GM12878 (cell line): ENCODE results near the gene CHKA. TPM values are rescaled to one million over a fixed set of nuclear protein-coding genes. Genes with fewer than 3 reads are reported as not detected.

Experiments
- ATF2 ChIP-seq: IDR thresholded peaks from 2 replicates; pipeline ENCODE4 v1.6.1; 2012; ENCODE audit warnings: low read length, inconsistent platforms
- CHD1 ChIP-seq: IDR thresholded peaks from 2 replicates; pipeline ENCODE4 v1.6.1; 2012; ENCODE audit warnings: low read depth, low read length, improper control_type of control experiment
- CHD4 ChIP-seq: fragments of 200-600 bp; sonication (generic); IDR thresholded peaks from 2 replicates; pipeline ENCODE4 v1.6.1; 2016; ENCODE audit warnings: mild to moderate bottlenecking
- CREM ChIP-seq: IDR thresholded peaks from 2 replicates; pipeline ENCODE4 v1.6.1; 2014; ENCODE audit warnings: antibody characterized with exemption, low read depth
- CTCF ChIP-seq, 3 experiments: IDR thresholded peaks in 2 of 3; conservative IDR thresholded peaks in 1 of 3; 2 replicates each; pipeline ENCODE4 v1.5.1; 2011; ENCODE audit warnings: low read depth in 3 of 3, low read length in 3 of 3, mild to moderate bottlenecking in 3 of 3, control low read depth in 2 of 3, moderate library complexity in 2 of 3, inconsistent platforms in 1 of 3, mixed read lengths in 1 of 3; ENCODE audit not compliant: control insufficient read depth in 2 of 3, insufficient read depth in 1 of 3; ENCODE audit errors: extremely low read depth in 1 of 3
- DPF2 ChIP-seq: fragments of 450-650 bp; IDR thresholded peaks from 2 replicates; pipeline ENCODE4 v1.6.1; 2017; ENCODE audit warnings: mild to moderate bottlenecking
- EED ChIP-seq: sonication (generic); IDR thresholded peaks from 2 replicates; pipeline ENCODE4 v1.6.1; 2016; ENCODE audit warnings: antibody characterized with exemption, low read depth
- EGR1 ChIP-seq, 2 experiments: IDR thresholded peaks; 1 replicate in 1 of 2; 2 replicates in 1 of 2; pipeline ENCODE4 v1.6.1; 2011 to 2012; ENCODE audit warnings: low read depth in 2 of 2, low read length in 2 of 2, borderline replicate concordance in 1 of 2, mild to moderate bottlenecking in 1 of 2, moderate library complexity in 1 of 2
- JUNB ChIP-seq: IDR thresholded peaks from 2 replicates; pipeline ENCODE4 v1.6.1; 2016; ENCODE audit warnings: antibody characterized with exemption, mild to moderate bottlenecking
- KDM1A ChIP-seq: fragments of 200-600 bp; sonication (generic); IDR thresholded peaks from 2 replicates; pipeline ENCODE4 v1.6.1; 2016; ENCODE audit warnings: borderline replicate concordance
- MAX ChIP-seq: IDR thresholded peaks from 2 replicates; pipeline ENCODE4 v1.6.1; 2012; ENCODE audit warnings: low read depth, low read length, improper control_type of control experiment
- MEF2B ChIP-seq: fragments of 450-650 bp; IDR thresholded peaks from 2 replicates; pipeline ENCODE4 v1.6.1; 2018; ENCODE audit warnings: mild to moderate bottlenecking, moderate library complexity; ENCODE audit not compliant: partially characterized antibody, poor library complexity, severe bottlenecking
- NKRF ChIP-seq: fragments of 450-650 bp; conservative IDR thresholded peaks from 2 replicates; pipeline ENCODE4 v1.6.1; 2017; ENCODE audit warnings: mild to moderate bottlenecking, moderate library complexity
- NR2C1 ChIP-seq: fragments of 450-650 bp; IDR thresholded peaks from 2 replicates; pipeline ENCODE4 v1.6.1; 2017; ENCODE audit warnings: antibody characterized with exemption, mild to moderate bottlenecking, moderate library complexity
- PAX8 ChIP-seq: fragments of 450-650 bp; IDR thresholded peaks from 2 replicates; pipeline ENCODE4 v1.6.1; 2017; ENCODE audit warnings: mild to moderate bottlenecking, moderate library complexity
- PKNOX1 ChIP-seq: fragments of 450-650 bp; IDR thresholded peaks from 2 replicates; pipeline ENCODE4 v1.6.1; 2016; ENCODE audit warnings: mild to moderate bottlenecking
- RCOR1 ChIP-seq: conservative IDR thresholded peaks from 2 replicates; pipeline ENCODE4 v1.6.1; 2012; ENCODE audit warnings: low read depth, low read length, improper control_type of control experiment
- RELB ChIP-seq: fragments of 450-650 bp; IDR thresholded peaks from 2 replicates; pipeline ENCODE4 v1.6.1; 2017; ENCODE audit warnings: low read depth, mild to moderate bottlenecking, moderate library complexity
- RFX5 ChIP-seq: IDR thresholded peaks from 2 replicates; pipeline ENCODE4 v1.6.1; 2011; ENCODE audit warnings: low read depth, low read length, improper control_type of control experiment
- STAT3 ChIP-seq: IDR thresholded peaks from 2 replicates; pipeline ENCODE4 v1.6.1; 2011; ENCODE audit warnings: low read depth, low read length, improper control_type of control experiment
- TARDBP ChIP-seq: IDR thresholded peaks from 2 replicates; pipeline ENCODE4 v1.6.1; 2016; ENCODE audit warnings: borderline replicate concordance
- YBX1 ChIP-seq: fragments of 450-650 bp; IDR thresholded peaks from 2 replicates; pipeline ENCODE4 v1.6.1; 2016; ENCODE audit warnings: antibody characterized with exemption
- polyA plus RNA-seq, 11 experiments: library from polyadenylated mRNA; depleted of rRNA in 4 of 11; unstranded in 6 of 11; stranded (reverse) in 5 of 11; fragments of >200 nt; fragmentation: Nextera tagmentation in 4 of 11; fragmentation: Illumina TruSeq in 1 of 11; extraction: Ambion mirVana in 4 of 11; extraction: Trizol in 1 of 11; gene quantifications; 1 replicate in 1 of 11; 2 replicates in 10 of 11; pipeline versions ENCODE4 v1.2.1 to v1.2.3, GENCODE V29; 2011 to 2016; ENCODE audit warnings: inconsistent platforms in 2 of 11, missing spikeins in 2 of 11, low read depth in 1 of 11
- total RNA-seq, 4 experiments: library from RNA; depleted of rRNA in 3 of 4; stranded (reverse); fragments of >200 nt in 3 of 4; fragmentation: Illumina TruSeq in 1 of 4; extraction: Trizol in 1 of 4; gene quantifications; 2 replicates each; pipeline versions ENCODE4 v1.2.1 to v1.2.3, GENCODE V29; 2013 to 2021

CHKA gene
- total and polyA plus RNA-seq, 10 of the 15 experiments (the other 5 are each of a cell fraction or from before 2014, with no cell fraction given): 5.2 to 29.2 (median 21.2) TPM

- TF ChIP-seq MEF2B: peak; percentile 30
- TF ChIP-seq TARDBP: no peak
- TF ChIP-seq NR2C1: no peak
- no peak for TF ChIP-seq CTCF (IDR thresholded peaks at IDR 0.05 in 2 of 3, conservative IDR thresholded peaks at IDR 0.05 in 1 of 3; ENCODE audit: control insufficient read depth in 2 of 3, extremely low read depth in 1 of 3, insufficient read depth in 1 of 3, low read depth in 3 of 3, low read length in 3 of 3)
- TF ChIP-seq NKRF: no peak; the same call in 1 of the 2 replicates
- TF ChIP-seq JUNB: peak; percentile 52
- TF ChIP-seq ATF2: peak; percentile 19; the same call in 1 of the 2 replicates
- TF ChIP-seq EGR1 (IDR thresholded peaks at IDR 0.05; ENCODE audit: borderline replicate concordance in 1 of 2, low read depth in 2 of 2, low read length in 2 of 2): no peak
- TF ChIP-seq CHD4: no peak
- no peak for TF ChIP-seq CHD1
- TF ChIP-seq STAT3: no peak
- TF ChIP-seq PAX8: no peak
- peak; percentile 91; the same call in 1 of the 2 replicates for TF ChIP-seq DPF2
- TF ChIP-seq CREM: peak; percentile 50; the same call in 1 of the 2 replicates
- TF ChIP-seq RFX5: no peak
- TF ChIP-seq EED: peak; percentile 72
- TF ChIP-seq RELB: peak; percentile 86
- TF ChIP-seq KDM1A: no peak
- no peak for TF ChIP-seq YBX1
- no peak for TF ChIP-seq MAX
- TF ChIP-seq PKNOX1: peak; percentile 74
- no peak for TF ChIP-seq RCOR1
Measured at GRCh38 chr11:68118706-68119448, 2.3 kb downstream of the CHKA start (continued).
